NCI-H1694 (cell line): ENCODE data around the gene ATXN1.

Experiments
- DNase-seq: peaks from one replicate; lab custom pipeline; 2025; lab: John Stamatoyannopoulos, UW

Gene ATXN1

GRCh38 chr6:16673011-16673797, 88.1 kb downstream of the ATXN1 start:
- no peak for DNase-seq

GRCh38 chr6:16671302-16672289, 89.7 kb downstream of the ATXN1 start:
- no peak for DNase-seq

GRCh38 chr6:16670617-16671051, 90.6 kb downstream of the ATXN1 start:
- no peak for DNase-seq

- no peak for DNase-seq
These were observed 91.1 kb downstream of the ATXN1 start for GRCh38 chr6:16670183-16670582.

- DNase-seq, result no peak
These were observed 92.0 kb downstream of the ATXN1 start for GRCh38 chr6:16669227-16669626.

- no peak for DNase-seq
These were observed 93.8 kb downstream of the ATXN1 start for GRCh38 chr6:16667509-16667908.

- DNase-seq, result no peak
These were observed 95.3 kb downstream of the ATXN1 start for GRCh38 chr6:16665992-16666391.

- no peak for DNase-seq
These were observed 96.1 kb downstream of the ATXN1 start for GRCh38 chr6:16665182-16665581.

GRCh38 chr6:16663901-16664300, 97.4 kb downstream of the ATXN1 start:
- no peak for DNase-seq

- no peak for DNase-seq
These were observed 101.1 kb downstream of the ATXN1 start for GRCh38 chr6:16660157-16660497.

- no peak for DNase-seq
These were observed 101.6 kb downstream of the ATXN1 start for GRCh38 chr6:16659466-16660156.

GRCh38 chr6:16658348-16659034, 102.8 kb downstream of the ATXN1 start:
- DNase-seq, result no peak

- DNase-seq, result no peak
These were observed 103.5 kb downstream of the ATXN1 start for GRCh38 chr6:16657768-16658167.

- no peak for DNase-seq
These were observed 104.8 kb downstream of the ATXN1 start for GRCh38 chr6:16656451-16656850.

GRCh38 chr6:16654701-16655100, 106.6 kb downstream of the ATXN1 start:
- DNase-seq, result no peak

- DNase-seq, result no peak
These were observed 108.0 kb downstream of the ATXN1 start for GRCh38 chr6:16653226-16653625.

GRCh38 chr6:16651871-16652270, 109.4 kb downstream of the ATXN1 start:
- no peak for DNase-seq

GRCh38 chr6:16649890-16650289, 111.4 kb downstream of the ATXN1 start:
- no peak for DNase-seq

- no peak for DNase-seq
These were observed 112.0 kb downstream of the ATXN1 start for GRCh38 chr6:16649241-16649640.

- DNase-seq, result no peak
These were observed 113.3 kb downstream of the ATXN1 start for GRCh38 chr6:16648003-16648402.

- DNase-seq, result no peak
These were observed 113.8 kb downstream of the ATXN1 start for GRCh38 chr6:16647422-16647821.
